SU-DHL-6 (cell line): ENCODE results near the gene NPAS3.

ENCODE experiments used
- H2AFZ ChIP-seq: fragments of 200-600 bp; sonication (generic); 2 replicates; pipeline ENCODE4 v1.6.1; 2014; ENCODE audit warnings: low read depth, mild to moderate bottlenecking, moderate library complexity, mixed read lengths, antibody characterized with exemption, low read length; ENCODE audit not compliant: severe bottlenecking
- H3F3A ChIP-seq: fragments of 200-600 bp; shearing (Covaris generic); 2 replicates; pipeline ENCODE4 v1.6.0; 2016; ENCODE audit warnings: antibody characterized with exemption, mild to moderate bottlenecking; ENCODE audit not compliant: insufficient read depth
- H3K27ac ChIP-seq: fragments of 200-600 bp; sonication (generic); 2 replicates; pipeline ENCODE4 v1.5.1; 2016; ENCODE audit warnings: low read depth, mild to moderate bottlenecking, low read length, moderate library complexity, mixed read lengths
- H3K27me3 ChIP-seq: fragments of 200-600 bp; sonication (generic), shearing (Covaris generic); 2 replicates; pipeline ENCODE4 v1.6.0; 2014; ENCODE audit warnings: mild to moderate bottlenecking, low read length
- H3K36me3 ChIP-seq: fragments of 200-600 bp; sonication (generic); 2 replicates; pipeline ENCODE4 v1.6.1; 2014; ENCODE audit warnings: mild to moderate bottlenecking, low read length, mixed read lengths
- H3K4me2 ChIP-seq: fragments of 300-600, 200-600 bp; shearing (Covaris generic), sonication (generic); 2 replicates; pipeline ENCODE4 v1.6.0; 2014; ENCODE audit warnings: low read length, low read depth, mild to moderate bottlenecking; ENCODE audit not compliant: poor library complexity, severe bottlenecking
- H3K4me3 ChIP-seq: fragments of 200-600 bp; sonication (generic); 2 replicates; pipeline ENCODE4 v1.5.1; 2014; ENCODE audit warnings: antibody characterized with exemption, low read length, mild to moderate bottlenecking, mixed read lengths; ENCODE audit not compliant: insufficient read depth, poor library complexity, severe bottlenecking
- H3K79me2 ChIP-seq: fragments of 200-600 bp; sonication (generic); 2 replicates; pipeline ENCODE4 v1.6.1; 2014; ENCODE audit warnings: mild to moderate bottlenecking, low read length, moderate library complexity; ENCODE audit not compliant: insufficient read depth
- H3K9ac ChIP-seq: fragments of 200-600 bp; sonication (generic); 2 replicates; pipeline ENCODE4 v1.7.0; 2014; ENCODE audit warnings: mild to moderate bottlenecking, low read length
- H3K9me2 ChIP-seq: fragments of 200-600 bp; sonication (generic); replicated peaks from 2 replicates; pipeline ENCODE4 v1.6.1; 2014; ENCODE audit warnings: low read length; ENCODE audit not compliant: insufficient read depth
- H3K9me3 ChIP-seq: fragments of 200-600 bp; sonication (generic); 2 replicates; pipeline ENCODE4 v1.6.1; 2014; ENCODE audit warnings: low read length, mixed read lengths; ENCODE audit not compliant: insufficient read depth
- H4K20me1 ChIP-seq: fragments of 200-600 bp; sonication (generic); 2 replicates; pipeline ENCODE4 v1.6.1; 2014; ENCODE audit warnings: low read depth, mild to moderate bottlenecking, antibody characterized with exemption, low read length, moderate library complexity, mixed read lengths
- CTCF ChIP-seq: fragments of 200-600 bp; sonication (generic); IDR thresholded peaks from one replicate; pipeline ENCODE4 v1.5.1; 2017; ENCODE audit warnings: antibody characterized with exemption, mild to moderate bottlenecking, low read length, moderate library complexity; ENCODE audit not compliant: insufficient read depth, poor library complexity, severe bottlenecking
- EZH2phosphoT487 ChIP-seq: fragments of 200-600 bp; sonication (generic), shearing (Covaris generic); conservative IDR thresholded peaks from 2 replicates; pipeline ENCODE4 v1.6.1; 2018; ENCODE audit warnings: mild to moderate bottlenecking, antibody characterized with exemption, low read length, moderate library complexity, mixed read lengths

NPAS3 gene

GRCh38 chr14:33126433-33126832, 187.8 kb downstream of the NPAS3 start:
- H3K9me2 ChIP-seq: no peaks in the 10 kb centered on the region
- no peaks in the 10 kb centered on the region for H4K20me1 ChIP-seq
- no peak overlapping the region for H3K9ac ChIP-seq
- no peaks in the 10 kb centered on the region for H3K79me2 ChIP-seq
- H3K27me3 ChIP-seq: no peaks in the 10 kb centered on the region
- H3K4me3 ChIP-seq: no peak overlapping the region
- H3K27ac ChIP-seq: no peak overlapping the region
- no peaks in the 10 kb centered on the region for H3F3A ChIP-seq
- no peak overlapping the region for H3K4me2 ChIP-seq
- no peak for TF ChIP-seq CTCF
- no peak for TF ChIP-seq EZH2phosphoT487
- H2AFZ ChIP-seq: no peak overlapping the region
- no peaks in the 10 kb centered on the region for H3K36me3 ChIP-seq
- H3K9me3 ChIP-seq: no peaks in the 10 kb centered on the region

GRCh38 chr14:33127531-33127930, 188.9 kb downstream of the NPAS3 start:
- Histone ChIP-seq H3K9ac (no peak overlapping the region), H3K4me3 (no peak overlapping the region), H3K27me3 (no peaks in the 10 kb centered on the region), H3F3A (no peaks in the 10 kb centered on the region), H3K4me2 (no peak overlapping the region), H3K9me2 (no peaks in the 10 kb centered on the region), H4K20me1 (no peaks in the 10 kb centered on the region), H3K9me3 (no peaks in the 10 kb centered on the region), H3K79me2 (no peaks in the 10 kb centered on the region), H2AFZ (no peak overlapping the region), H3K27ac (no peak overlapping the region), H3K36me3 (no peaks in the 10 kb centered on the region)
- TF ChIP-seq EZH2phosphoT487 (no peak), CTCF (no peak)

- no peaks in the 10 kb centered on the region for H3F3A ChIP-seq
- no peaks in the 10 kb centered on the region for H4K20me1 ChIP-seq
- H3K79me2 ChIP-seq: no peaks in the 10 kb centered on the region
These were observed 193.1 kb downstream of the NPAS3 start for GRCh38 chr14:33131801-33132200.

More at GRCh38 chr14:33131801-33132200, 193.1 kb downstream of the NPAS3 start:
- Histone ChIP-seq H3K36me3 (no peaks in the 10 kb centered on the region), H3K9me3 (no peaks in the 10 kb centered on the region), H3K4me3 (no peak overlapping the region), H3K9me2 (no peaks in the 10 kb centered on the region), H3K4me2 (no peak overlapping the region), H3K27me3 (no peaks in the 10 kb centered on the region), H2AFZ (no peak overlapping the region), H3K9ac (no peak overlapping the region), H3K27ac (no peak overlapping the region)
- TF ChIP-seq EZH2phosphoT487 (no peak), CTCF (no peak)
